ENCODE results near the gene CCM2. TPM values are rescaled to one million over a fixed set of nuclear protein-coding genes. Genes with fewer than 3 reads are reported as not detected.

CCM2 gene
- total and polyA plus RNA-seq, 2 of the 8 experiments (the other 6 are each of a cell fraction or from before 2014, with no cell fraction given) = 31.6 to 41.2 TPM

- TF ChIP-seq CHD7 (IDR thresholded peaks at IDR 0.05; ENCODE audit: insufficient replicate concordance, low read length) (no peak), NANOG (IDR thresholded peaks at IDR 0.05; ENCODE audit: insufficient read depth, low read depth, low read length, poor library complexity, severe bottlenecking) (no peak), BCL11A (IDR thresholded peaks at IDR 0.05; ENCODE audit: low read depth in 2 of 2, low read length in 2 of 2) (no peak), FOSL1 (IDR thresholded peaks at IDR 0.05; ENCODE audit: insufficient read depth, low read depth, low read length) (no peak), SP4 (IDR thresholded peaks at IDR 0.05; ENCODE audit: low read length) (no peak; the same call in 1 of the 2 replicates), JUN (IDR thresholded peaks at IDR 0.05; ENCODE audit: low read depth, low read length) (peak; percentile 50; the same call in 1 of the 2 replicates), CBX5 (IDR thresholded peaks at IDR 0.05; ENCODE audit: low read depth, low read length) (no peak), CBX8 (IDR thresholded peaks at IDR 0.05; ENCODE audit: borderline replicate concordance, low read depth, low read length) (no peak), ASH2L (IDR thresholded peaks at IDR 0.05; ENCODE audit: low read length) (peak; percentile 85), CTBP2 (IDR thresholded peaks at IDR 0.05; ENCODE audit: borderline replicate concordance, insufficient read depth, insufficient read length, low read length) (no peak)
Measured at GRCh38 chr7:44986218-44987053, 13.6 kb upstream of the CCM2 start (continued).

Measured in H1 (cell line).